ENCODE data around the gene DGKI.
A peak's percentile ranks its signal among the peaks of the same experiment; 100 is the strongest.

Gene DGKI

GRCh38 chr7:137787301-137787976 lies 59.3 kb downstream of the DGKI start:
- DNase-seq: no peak

- no peak for DNase-seq
Observed at GRCh38 chr7:137778511-137778910, 68.3 kb downstream of the DGKI start.

GRCh38 chr7:137774793-137775201 lies 72.0 kb downstream of the DGKI start:
- DNase-seq: no peak

GRCh38 chr7:137772748-137773147 lies 74.0 kb downstream of the DGKI start:
- DNase-seq: no peak

- no peak for DNase-seq
Observed at GRCh38 chr7:137772316-137772715, 74.5 kb downstream of the DGKI start.

- no peak for DNase-seq
Observed at GRCh38 chr7:137771679-137772078, 75.1 kb downstream of the DGKI start.

GRCh38 chr7:137771273-137771672 lies 75.5 kb downstream of the DGKI start:
- no peak for DNase-seq

GRCh38 chr7:137768366-137768765 lies 78.4 kb downstream of the DGKI start:
- no peak for DNase-seq

GRCh38 chr7:137762334-137762733 lies 84.4 kb downstream of the DGKI start:
- no peak for DNase-seq

GRCh38 chr7:137760111-137760510 lies 86.7 kb downstream of the DGKI start:
- DNase-seq: peak; percentile 25 to 58

- DNase-seq: no peak
Observed at GRCh38 chr7:137757146-137757925, 89.4 kb downstream of the DGKI start.

GRCh38 chr7:137755846-137756651 lies 90.7 kb downstream of the DGKI start:
- no peak for DNase-seq

- no peak for DNase-seq
Observed at GRCh38 chr7:137755427-137755826, 91.3 kb downstream of the DGKI start.

GRCh38 chr7:137753948-137754851 lies 92.6 kb downstream of the DGKI start:
- no peak for DNase-seq

- no peak for DNase-seq
Observed at GRCh38 chr7:137753575-137753947, 93.2 kb downstream of the DGKI start.

- DNase-seq: no peak
Observed at GRCh38 chr7:137753067-137753466, 93.7 kb downstream of the DGKI start.

- no peak for DNase-seq
Observed at GRCh38 chr7:137751361-137752009, 95.3 kb downstream of the DGKI start.

GRCh38 chr7:137747359-137748031 lies 99.3 kb downstream of the DGKI start:
- DNase-seq: no peak

GRCh38 chr7:137743021-137743420 lies 103.8 kb downstream of the DGKI start:
- DNase-seq: no peak

- no peak for DNase-seq
Observed at GRCh38 chr7:137742051-137742450, 104.7 kb downstream of the DGKI start.

- no peak for DNase-seq
Observed at GRCh38 chr7:137741443-137741842, 105.3 kb downstream of the DGKI start.
